DND-41 (cell line): ENCODE results near the gene COMMD4.

Experiments used
- ATAC-seq: fragments of 200-7000 bp; cut with Tn5 transposase; 3 replicates; pipeline ENCODE4 v1.9.1; 2021; ENCODE audit warnings: low read depth; ENCODE audit not compliant: insufficient read depth
- DNase-seq: peaks from one replicate; pipeline ENCODE4 v3.0.0-alpha.2; 2020
- H2AFZ ChIP-seq: 2 replicates; pipeline ENCODE4 v1.6.0; 2012; ENCODE audit warnings: low read depth, low read length
- H3K27ac ChIP-seq: 2 replicates; pipeline ENCODE4 v1.5.1; 2012; ENCODE audit warnings: low read length, inconsistent platforms
- H3K27me3 ChIP-seq: fragments of 200-600 bp; sonication (generic); 2 replicates; pipeline ENCODE4 v1.6.0; 2012; ENCODE audit warnings: low read length, mild to moderate bottlenecking, inconsistent platforms; ENCODE audit not compliant: insufficient read depth, poor library complexity
- H3K36me3 ChIP-seq: 2 replicates; pipeline ENCODE4 v1.5.1; 2012; ENCODE audit warnings: low read length, inconsistent platforms; ENCODE audit not compliant: insufficient read depth
- H3K4me1 ChIP-seq: 2 replicates; pipeline ENCODE4 v1.5.1; 2012; ENCODE audit warnings: mild to moderate bottlenecking, low read length; ENCODE audit not compliant: insufficient read depth
- H3K4me2 ChIP-seq: 2 replicates; pipeline ENCODE4 v1.6.0; 2012; ENCODE audit warnings: mild to moderate bottlenecking, moderate library complexity, low read length, inconsistent platforms; ENCODE audit not compliant: insufficient read depth
- H3K4me3 ChIP-seq, 2 experiments: fragments of 200-600 bp in 1 of 2; shearing (Covaris generic) in 1 of 2; 2 replicates each; pipeline ENCODE4 v1.5.1; 2012 to 2016; ENCODE audit warnings: inconsistent platforms in 2 of 2, low read length in 2 of 2, mild to moderate bottlenecking in 2 of 2, low read depth in 1 of 2, moderate library complexity in 1 of 2
- H3K79me2 ChIP-seq: 2 replicates; pipeline ENCODE4 v1.6.0; 2012; ENCODE audit warnings: low read length, inconsistent platforms; ENCODE audit not compliant: insufficient read depth
- H3K9ac ChIP-seq: 2 replicates; pipeline ENCODE4 v1.6.0; 2012; ENCODE audit warnings: low read depth, mild to moderate bottlenecking, inconsistent platforms, low read length, moderate library complexity
- H3K9me3 ChIP-seq: 2 replicates; pipeline ENCODE4 v1.5.1; 2012; ENCODE audit warnings: low read length, moderate library complexity, mild to moderate bottlenecking, inconsistent platforms; ENCODE audit not compliant: insufficient read depth, severe bottlenecking
- H4K20me1 ChIP-seq: 2 replicates; pipeline ENCODE4 v1.6.0; 2012; ENCODE audit warnings: low read length; ENCODE audit not compliant: insufficient read depth
- CTCF ChIP-seq: IDR thresholded peaks from 2 replicates; pipeline ENCODE4 v1.5.1; 2012; ENCODE audit warnings: borderline replicate concordance, low read length, moderate library complexity, mild to moderate bottlenecking; ENCODE audit not compliant: poor library complexity, severe bottlenecking; ENCODE audit errors: extremely low read depth
- EZH2 ChIP-seq: IDR thresholded peaks from 3 replicates; pipeline ENCODE4 v1.6.1; 2012; ENCODE audit warnings: borderline replicate concordance, low read depth, mild to moderate bottlenecking, moderate library complexity, low read length, inconsistent platforms; ENCODE audit not compliant: severe bottlenecking

Gene COMMD4

GRCh38 chr15:75357976-75358673 lies 22.3 kb downstream of the COMMD4 start:
- Histone ChIP-seq H2AFZ (no peak overlapping the region), H3K9ac (no peak overlapping the region), H3K4me1 (no peaks in the 10 kb centered on the region), H3K79me2 (no peaks in the 10 kb centered on the region), H3K36me3 (peaks cover 60% of the 10 kb centered on the region), H3K27me3 (no peaks in the 10 kb centered on the region), H3K27ac (no peak overlapping the region), H4K20me1 (no peaks in the 10 kb centered on the region; the same call in 1 of the 2 replicates), H3K4me3 (no peak overlapping the region), H3K4me2 (no peak overlapping the region), H3K9me3 (no peaks in the 10 kb centered on the region)
- ATAC-seq = no peak
- no peak for DNase-seq
- TF ChIP-seq CTCF = no peak
- no peak for TF ChIP-seq EZH2

- Histone ChIP-seq H3K27ac (no peak overlapping the region), H3K4me2 (no peak overlapping the region), H3K79me2 (no peaks in the 10 kb centered on the region), H3K9me3 (no peaks in the 10 kb centered on the region), H2AFZ (no peak overlapping the region), H4K20me1 (peaks cover 1% of the 10 kb centered on the region; the same call in 1 of the 2 replicates), H3K9ac (no peak overlapping the region), H3K4me3 (no peak overlapping the region), H3K27me3 (no peaks in the 10 kb centered on the region), H3K36me3 (peaks cover 60% of the 10 kb centered on the region), H3K4me1 (no peaks in the 10 kb centered on the region)
- DNase-seq (no peak), ATAC-seq (no peak)
- TF ChIP-seq EZH2 (no peak), CTCF (no peak)
Observed at GRCh38 chr15:75358771-75359536, 23.1 kb downstream of the COMMD4 start.

- Histone ChIP-seq H3K27ac (no peak overlapping the region), H3K36me3 (peaks cover 67% of the 10 kb centered on the region)
- no peak for DNase-seq
Observed at GRCh38 chr15:75359537-75360250, 23.8 kb downstream of the COMMD4 start.

More at GRCh38 chr15:75359537-75360250, 23.8 kb downstream of the COMMD4 start:
- ATAC-seq = no peak
- Histone ChIP-seq H3K4me1 (no peaks in the 10 kb centered on the region), H3K4me2 (no peak overlapping the region), H3K9ac (no peak overlapping the region), H3K79me2 (no peaks in the 10 kb centered on the region), H4K20me1 (peaks cover 3% of the 10 kb centered on the region; the same call in 1 of the 2 replicates), H3K27me3 (no peaks in the 10 kb centered on the region), H3K4me3 (no peak overlapping the region), H2AFZ (no peak overlapping the region), H3K9me3 (no peaks in the 10 kb centered on the region)
- TF ChIP-seq CTCF (no peak), EZH2 (no peak)
